Stimulated activated CD8-positive, alpha-beta memory T cell treated with anti-CD3 and anti-CD28 coated beads, Interleukin-12 subunit alpha, Interleukin-12 subunit beta, amount 100 ng/mL, for 1 hour (primary cell): ENCODE results near the gene SPECC1L.
A peak's percentile ranks its signal among the peaks of the same experiment; 100 is the strongest.
"Not testable (repeated sequence)": the region's sequence is repeated elsewhere in the genome, so short reads cannot be mapped to it uniquely, and the experiment has no call there.

Experiments
- DNase-seq: peaks from one replicate; pipeline ENCODE4 v3.0.0-alpha.2; 2020; ENCODE audit warnings: low read depth

Gene SPECC1L, protein sequence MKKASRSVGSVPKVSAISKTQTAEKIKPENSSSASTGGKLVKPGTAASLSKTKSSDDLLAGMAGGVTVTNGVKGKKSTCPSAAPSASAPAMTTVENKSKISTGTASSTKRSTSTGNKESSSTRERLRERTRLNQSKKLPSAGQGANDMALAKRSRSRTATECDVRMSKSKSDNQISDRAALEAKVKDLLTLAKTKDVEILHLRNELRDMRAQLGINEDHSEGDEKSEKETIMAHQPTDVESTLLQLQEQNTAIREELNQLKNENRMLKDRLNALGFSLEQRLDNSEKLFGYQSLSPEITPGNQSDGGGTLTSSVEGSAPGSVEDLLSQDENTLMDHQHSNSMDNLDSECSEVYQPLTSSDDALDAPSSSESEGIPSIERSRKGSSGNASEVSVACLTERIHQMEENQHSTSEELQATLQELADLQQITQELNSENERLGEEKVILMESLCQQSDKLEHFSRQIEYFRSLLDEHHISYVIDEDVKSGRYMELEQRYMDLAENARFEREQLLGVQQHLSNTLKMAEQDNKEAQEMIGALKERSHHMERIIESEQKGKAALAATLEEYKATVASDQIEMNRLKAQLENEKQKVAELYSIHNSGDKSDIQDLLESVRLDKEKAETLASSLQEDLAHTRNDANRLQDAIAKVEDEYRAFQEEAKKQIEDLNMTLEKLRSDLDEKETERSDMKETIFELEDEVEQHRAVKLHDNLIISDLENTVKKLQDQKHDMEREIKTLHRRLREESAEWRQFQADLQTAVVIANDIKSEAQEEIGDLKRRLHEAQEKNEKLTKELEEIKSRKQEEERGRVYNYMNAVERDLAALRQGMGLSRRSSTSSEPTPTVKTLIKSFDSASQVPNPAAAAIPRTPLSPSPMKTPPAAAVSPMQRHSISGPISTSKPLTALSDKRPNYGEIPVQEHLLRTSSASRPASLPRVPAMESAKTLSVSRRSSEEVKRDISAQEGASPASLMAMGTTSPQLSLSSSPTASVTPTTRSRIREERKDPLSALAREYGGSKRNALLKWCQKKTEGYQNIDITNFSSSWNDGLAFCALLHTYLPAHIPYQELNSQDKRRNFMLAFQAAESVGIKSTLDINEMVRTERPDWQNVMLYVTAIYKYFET

GRCh38 chr22:24270556-24271385 lies at the start of gene SPECC1L:
SPECC1L (plus strand) TSS chr22:24270831; CDS start chr22:24302232, 31,401 bp downstream.
- peak; percentile 83 for DNase-seq

- no peak for DNase-seq
Observed at GRCh38 chr22:24224468-24224867, 46.2 kb upstream of the SPECC1L start.

GRCh38 chr22:24225044-24225601 lies 45.5 kb upstream of the SPECC1L start:
- DNase-seq: no peak

DNA sequence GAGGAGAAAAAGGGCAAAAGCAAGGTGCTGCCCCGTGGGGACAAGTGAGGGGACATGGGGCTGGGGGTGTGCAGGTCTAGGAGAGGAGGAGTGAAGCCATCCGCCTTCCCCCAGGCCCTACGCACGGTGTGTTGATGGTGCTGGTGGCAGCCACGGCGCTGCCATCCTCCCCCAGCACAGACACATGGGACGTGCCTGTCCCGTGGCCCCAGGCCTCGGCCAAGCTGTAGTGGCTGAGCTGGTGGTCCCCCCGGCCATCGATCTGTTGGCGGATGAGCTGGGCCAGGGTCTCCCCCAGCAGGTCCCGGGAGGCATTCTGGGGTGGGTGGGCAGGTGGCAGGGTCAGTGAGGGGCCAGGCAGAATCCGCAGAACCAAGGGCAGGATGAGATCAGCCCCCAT lies 44.7 kb upstream of the SPECC1L start:
- no peak for DNase-seq

- DNase-seq: peak; percentile 43
Observed at GRCh38 chr22:24230911-24231656, 39.5 kb upstream of the SPECC1L start.

DNA sequence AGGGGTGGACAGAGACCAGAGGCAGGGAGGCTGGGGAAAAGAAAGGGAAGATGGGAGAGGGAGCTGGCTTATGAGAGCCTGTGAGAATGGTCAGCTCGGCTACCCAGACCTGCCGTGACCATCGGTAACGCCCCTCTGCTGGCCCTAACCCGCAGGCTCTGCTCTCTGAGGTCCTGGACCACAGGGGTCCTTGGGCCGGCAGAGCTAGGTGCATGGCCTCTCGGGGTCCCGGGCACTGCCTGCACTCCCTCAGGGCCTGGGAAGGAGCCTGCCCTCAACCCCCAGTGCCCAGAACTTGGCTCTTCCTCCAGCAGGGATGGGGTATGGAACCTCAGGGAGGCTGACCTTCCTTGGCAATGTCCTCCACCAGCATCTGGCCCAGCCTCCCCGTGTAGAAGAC lies 38.9 kb upstream of the SPECC1L start:
- no peak for DNase-seq

DNA sequence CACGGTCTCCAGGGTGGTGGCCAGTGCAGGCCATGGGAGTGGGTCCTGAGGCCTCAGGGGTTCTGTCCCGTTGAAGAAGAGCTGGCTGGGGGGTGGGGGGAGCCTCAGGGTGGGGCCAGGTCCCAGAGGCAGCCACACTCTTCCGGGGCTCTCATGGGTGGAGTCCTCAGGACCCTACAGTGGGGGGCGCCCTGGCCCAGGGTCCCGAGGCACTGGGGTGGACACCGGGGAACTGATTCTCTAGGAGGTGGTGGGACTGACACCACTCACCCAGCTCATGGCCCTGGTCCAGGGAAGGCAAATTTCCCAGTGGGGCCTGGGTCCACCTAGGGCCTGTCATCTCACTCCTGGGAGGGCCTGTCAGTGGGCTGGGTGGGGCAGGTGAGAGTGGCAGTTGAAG lies 38.5 kb upstream of the SPECC1L start:
- DNase-seq: no peak

- no peak for DNase-seq
Observed at GRCh38 chr22:24232725-24233124, 37.9 kb upstream of the SPECC1L start.

GRCh38 chr22:24233235-24233634 lies 37.4 kb upstream of the SPECC1L start:
- DNase-seq: no peak

DNA sequence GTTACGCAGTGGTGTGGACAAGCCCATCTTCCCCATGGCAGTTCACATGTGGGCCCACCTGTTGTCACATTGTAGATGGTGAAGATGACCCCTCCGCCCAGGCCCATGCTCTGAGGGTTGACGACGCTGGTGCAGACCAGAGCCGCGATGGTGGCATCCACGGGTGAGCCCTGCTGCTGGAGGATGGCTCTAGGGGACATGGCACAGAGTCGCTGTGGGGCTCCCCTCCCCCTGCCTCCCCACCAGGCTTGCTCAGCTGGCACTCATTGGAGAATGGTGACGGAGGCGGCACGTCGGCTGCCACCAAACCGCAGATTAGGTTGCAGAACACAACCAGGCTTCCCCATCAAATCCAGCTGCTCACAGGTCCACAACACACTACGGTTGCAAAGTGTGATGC lies 36.8 kb upstream of the SPECC1L start:
- DNase-seq: no peak

GRCh38 chr22:24235315-24235714 lies 35.3 kb upstream of the SPECC1L start:
- no peak for DNase-seq

GRCh38 chr22:24236656-24237055 lies 34.0 kb upstream of the SPECC1L start:
- DNase-seq: no peak

DNA sequence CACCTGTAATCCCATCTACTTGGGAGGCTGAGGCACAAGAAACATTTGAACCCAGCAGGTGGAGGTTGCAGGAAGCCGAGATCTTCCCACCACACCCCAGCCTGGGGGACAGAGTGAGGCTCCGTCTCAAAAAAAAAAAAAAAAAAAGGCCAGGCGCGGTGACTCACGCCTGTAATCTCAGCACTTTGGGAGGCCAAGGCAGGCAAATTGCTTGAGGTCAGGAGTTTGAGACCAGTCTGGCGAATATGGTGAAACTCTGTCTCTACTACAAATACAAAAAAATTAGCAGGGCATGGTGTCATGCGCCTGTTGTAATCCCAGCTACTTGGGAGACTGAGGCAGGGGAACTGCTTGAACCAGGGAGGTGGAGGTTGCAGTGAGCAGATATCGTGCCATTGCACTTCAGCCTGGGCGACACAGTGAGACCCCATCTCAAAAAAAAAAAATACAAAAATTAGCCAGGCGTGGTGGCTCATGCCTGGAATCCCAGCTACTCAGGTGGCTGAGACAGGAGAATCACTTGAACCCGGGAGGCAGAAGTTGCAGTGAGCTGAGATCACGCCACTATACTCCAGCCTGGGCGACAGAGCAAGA lies 32.4 kb upstream of the SPECC1L start:
- DNase-seq: not testable (repeated sequence)

DNA sequence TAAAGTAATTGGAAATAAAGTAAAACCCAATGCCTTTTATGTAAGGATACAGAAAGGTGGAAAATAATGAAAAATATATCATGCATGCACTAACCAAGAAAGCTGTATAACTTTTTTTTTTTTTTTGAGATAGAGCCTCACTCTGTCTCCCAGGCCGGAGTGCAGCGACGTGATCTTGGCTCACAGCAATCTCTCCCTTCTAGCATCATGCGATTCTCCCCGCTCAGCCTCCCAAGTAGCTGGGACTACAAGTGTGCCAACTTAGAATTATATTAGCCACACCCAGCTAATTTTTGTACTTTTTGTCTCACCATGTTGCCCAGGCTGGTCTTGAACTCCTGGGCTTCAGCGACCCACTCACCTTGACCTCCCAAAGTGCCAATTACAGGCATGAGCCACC lies 30.2 kb upstream of the SPECC1L start:
- DNase-seq: no peak

DNA sequence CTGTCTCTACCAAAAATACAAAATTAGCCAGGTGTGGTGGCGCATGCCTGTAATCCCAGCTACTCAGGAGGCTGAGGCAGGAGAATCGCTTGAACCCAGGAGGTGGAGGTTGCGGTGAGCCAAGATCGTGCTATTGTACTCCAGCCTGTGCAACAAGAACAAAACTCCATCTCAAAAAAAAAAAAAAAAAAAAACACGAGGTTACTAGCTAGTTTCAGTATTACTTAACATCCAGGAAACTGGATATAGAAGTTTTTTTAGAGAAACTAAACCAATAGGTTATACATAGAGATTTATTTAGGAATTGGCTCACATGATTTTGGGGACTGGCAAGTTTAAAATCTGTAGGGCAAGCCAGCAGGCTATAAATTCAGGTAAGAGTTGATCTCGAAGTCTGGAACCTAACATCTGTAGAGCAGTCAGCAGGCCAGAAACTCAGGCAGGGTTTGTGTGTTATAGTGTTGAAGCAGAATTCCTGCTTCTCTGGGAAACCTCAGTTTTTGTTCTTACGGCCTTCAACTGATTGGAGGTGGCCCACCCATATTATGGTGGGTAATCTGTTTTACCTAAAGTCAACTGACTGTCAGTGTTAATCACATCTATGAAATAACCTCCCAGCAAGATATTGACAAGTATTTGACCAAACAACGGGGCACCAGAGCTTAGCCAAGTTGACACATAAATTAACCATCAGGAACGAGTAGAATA lies 29.5 kb upstream of the SPECC1L start:
- not testable (repeated sequence) for DNase-seq

- not testable (repeated sequence) for DNase-seq
Observed at GRCh38 chr22:24243417-24243816, 27.2 kb upstream of the SPECC1L start.

- DNase-seq: no peak
Observed at GRCh38 chr22:24244144-24244787, 26.4 kb upstream of the SPECC1L start.

DNA sequence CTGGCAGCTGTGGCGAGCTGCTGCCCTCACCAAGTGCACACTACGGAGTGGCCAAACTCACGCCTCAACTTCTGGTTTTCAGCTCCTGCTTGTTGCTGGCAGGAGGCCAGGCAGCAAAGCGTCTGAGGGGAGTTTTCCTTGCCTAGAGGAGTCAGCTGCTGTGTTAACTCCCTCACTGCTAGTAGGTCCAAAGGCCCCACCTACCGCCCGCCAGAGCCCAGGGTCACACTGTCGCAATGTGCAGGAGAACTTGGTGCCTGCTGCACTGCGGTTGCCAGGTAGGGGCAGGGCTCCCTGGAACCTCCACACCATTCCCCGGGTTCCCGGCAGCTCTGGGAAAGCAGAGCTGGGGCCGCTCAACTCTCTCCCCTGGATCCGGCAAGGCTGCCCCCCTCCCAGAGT lies 25.6 kb upstream of the SPECC1L start, which contains the start of gene GGT5:
Gene GGT5 (minus strand): TSS at position 53 of the 402 bp plus-strand sequence. CDS start 357 bp downstream, outside the sequence.
- DNase-seq: not testable (repeated sequence)
